NB4 (cell line): ENCODE results near the gene NPEPL1.

Experiments
- MYC ChIP-seq: IDR thresholded peaks from 2 replicates; pipeline ENCODE4 v1.6.1; 2011; ENCODE audit warnings: low read depth, low read length
- POLR2A ChIP-seq: IDR thresholded peaks from 2 replicates; pipeline ENCODE4 v1.6.1; 2011; ENCODE audit warnings: mild to moderate bottlenecking; ENCODE audit not compliant: insufficient read length; ENCODE audit errors: extremely low read depth
- TF ChIP-seq, protein P1 (sequence below): IDR thresholded peaks from one replicate; pipeline ENCODE4 v1.5.1; 2012; ENCODE audit warnings: low read depth, low read length

DNA sequence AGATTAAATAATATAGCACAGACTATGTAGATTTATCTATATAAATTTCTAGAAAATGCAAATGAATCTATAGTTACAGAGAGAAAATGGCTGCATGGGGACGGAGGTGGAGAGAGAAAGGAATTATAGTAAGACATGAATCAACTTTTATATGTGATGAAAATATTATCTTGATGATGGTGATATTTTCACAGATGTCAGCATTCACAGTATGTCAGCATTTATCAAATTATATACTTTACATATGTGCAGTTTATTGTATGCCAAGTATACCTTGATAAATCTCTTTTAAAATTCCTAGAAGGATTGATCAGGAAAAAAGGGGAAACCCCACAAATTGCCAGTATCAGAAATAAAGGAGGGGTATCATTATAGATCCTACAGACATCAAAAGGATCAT lies 44.6 kb downstream of the NPEPL1 start:
- TF ChIP-seq, protein P1, sequence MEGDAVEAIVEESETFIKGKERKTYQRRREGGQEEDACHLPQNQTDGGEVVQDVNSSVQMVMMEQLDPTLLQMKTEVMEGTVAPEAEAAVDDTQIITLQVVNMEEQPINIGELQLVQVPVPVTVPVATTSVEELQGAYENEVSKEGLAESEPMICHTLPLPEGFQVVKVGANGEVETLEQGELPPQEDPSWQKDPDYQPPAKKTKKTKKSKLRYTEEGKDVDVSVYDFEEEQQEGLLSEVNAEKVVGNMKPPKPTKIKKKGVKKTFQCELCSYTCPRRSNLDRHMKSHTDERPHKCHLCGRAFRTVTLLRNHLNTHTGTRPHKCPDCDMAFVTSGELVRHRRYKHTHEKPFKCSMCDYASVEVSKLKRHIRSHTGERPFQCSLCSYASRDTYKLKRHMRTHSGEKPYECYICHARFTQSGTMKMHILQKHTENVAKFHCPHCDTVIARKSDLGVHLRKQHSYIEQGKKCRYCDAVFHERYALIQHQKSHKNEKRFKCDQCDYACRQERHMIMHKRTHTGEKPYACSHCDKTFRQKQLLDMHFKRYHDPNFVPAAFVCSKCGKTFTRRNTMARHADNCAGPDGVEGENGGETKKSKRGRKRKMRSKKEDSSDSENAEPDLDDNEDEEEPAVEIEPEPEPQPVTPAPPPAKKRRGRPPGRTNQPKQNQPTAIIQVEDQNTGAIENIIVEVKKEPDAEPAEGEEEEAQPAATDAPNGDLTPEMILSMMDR, result no peak
- no peak for TF ChIP-seq POLR2A
- TF ChIP-seq MYC, result no peak
